ENCODE data around the gene CRACR2B.

DNA sequence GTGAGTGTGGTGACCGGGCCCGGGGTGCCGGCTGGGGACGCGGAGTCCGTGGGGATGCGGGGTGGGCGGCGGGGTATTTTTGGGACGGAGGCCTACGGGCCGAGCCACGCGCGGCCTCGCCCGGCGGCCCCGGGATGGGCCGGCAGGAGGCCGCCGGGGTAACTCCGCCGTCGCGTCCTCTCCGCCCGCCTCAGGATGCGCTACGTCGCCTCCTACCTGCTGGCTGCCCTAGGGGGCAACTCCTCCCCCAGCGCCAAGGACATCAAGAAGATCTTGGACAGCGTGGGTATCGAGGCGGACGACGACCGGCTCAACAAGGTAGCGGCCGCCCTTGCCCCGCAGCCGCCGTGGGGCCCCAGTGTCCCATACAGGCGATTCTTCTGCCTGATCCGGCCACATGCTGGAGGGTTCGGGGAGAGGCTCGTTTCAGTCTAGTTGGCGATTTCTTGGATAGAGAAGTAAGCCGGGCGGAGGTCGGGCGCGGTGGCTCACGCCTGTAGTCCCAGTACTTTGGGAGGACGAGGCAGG is 17.6 kb upstream of the CRACR2B start:
- TF ChIP-seq YY1 (IDR thresholded peaks at IDR 0.05; ENCODE audit: low read depth, low read length) (no peak), JUN (IDR thresholded peaks at IDR 0.05; ENCODE audit: low read depth, low read length) (no peak), HDAC6 (IDR thresholded peaks at IDR 0.05; ENCODE audit: low read depth, low read length) (no peak), CHD2 (IDR thresholded peaks at IDR 0.05; ENCODE audit: low read length) (no peak), SIX5 (IDR thresholded peaks at IDR 0.05; ENCODE audit: low read depth, low read length) (no peak), EGR1 (IDR thresholded peaks at IDR 0.05; ENCODE audit: borderline replicate concordance, low read depth, low read length) (no peak), POLR2A (IDR thresholded peaks at IDR 0.05; ENCODE audit: control extremely low read depth in 1 of 2, low read depth in 2 of 2, low read length in 2 of 2) (no peak), SIN3A (conservative IDR thresholded peaks at IDR 0.05 in 1 of 2, IDR thresholded peaks at IDR 0.05 in 1 of 2; ENCODE audit: low read depth in 1 of 2, low read length in 2 of 2) (no peak), RBBP5 (IDR thresholded peaks at IDR 0.05; ENCODE audit: borderline replicate concordance, low read depth, low read length) (no peak), POLR2AphosphoS5 (IDR thresholded peaks at IDR 0.05; ENCODE audit: low read depth, low read length) (no peak), GABPA (IDR thresholded peaks at IDR 0.05; ENCODE audit: borderline replicate concordance, insufficient read depth, low read length) (no peak), CEBPB (IDR thresholded peaks at IDR 0.05; ENCODE audit: low read depth, low read length) (no peak)
- TF ChIP-seq, protein P1, sequence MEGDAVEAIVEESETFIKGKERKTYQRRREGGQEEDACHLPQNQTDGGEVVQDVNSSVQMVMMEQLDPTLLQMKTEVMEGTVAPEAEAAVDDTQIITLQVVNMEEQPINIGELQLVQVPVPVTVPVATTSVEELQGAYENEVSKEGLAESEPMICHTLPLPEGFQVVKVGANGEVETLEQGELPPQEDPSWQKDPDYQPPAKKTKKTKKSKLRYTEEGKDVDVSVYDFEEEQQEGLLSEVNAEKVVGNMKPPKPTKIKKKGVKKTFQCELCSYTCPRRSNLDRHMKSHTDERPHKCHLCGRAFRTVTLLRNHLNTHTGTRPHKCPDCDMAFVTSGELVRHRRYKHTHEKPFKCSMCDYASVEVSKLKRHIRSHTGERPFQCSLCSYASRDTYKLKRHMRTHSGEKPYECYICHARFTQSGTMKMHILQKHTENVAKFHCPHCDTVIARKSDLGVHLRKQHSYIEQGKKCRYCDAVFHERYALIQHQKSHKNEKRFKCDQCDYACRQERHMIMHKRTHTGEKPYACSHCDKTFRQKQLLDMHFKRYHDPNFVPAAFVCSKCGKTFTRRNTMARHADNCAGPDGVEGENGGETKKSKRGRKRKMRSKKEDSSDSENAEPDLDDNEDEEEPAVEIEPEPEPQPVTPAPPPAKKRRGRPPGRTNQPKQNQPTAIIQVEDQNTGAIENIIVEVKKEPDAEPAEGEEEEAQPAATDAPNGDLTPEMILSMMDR (IDR thresholded peaks at IDR 0.05; ENCODE audit: control extremely low read depth in 1 of 3, insufficient read depth in 1 of 3, low read depth in 1 of 3, low read length in 3 of 3) = no peak

Measured in H1 (cell line).